Mesodermal cell (in vitro differentiated cells): ENCODE measurements around the gene ACTG2.

Experiments
- H3K27ac ChIP-seq: 2 replicates; pipeline ENCODE4 v1.7.0; 2013; ENCODE audit warnings: mild to moderate bottlenecking, low read depth, low read length, moderate library complexity; ENCODE audit not compliant: severe bottlenecking
- H3K36me3 ChIP-seq: 2 replicates; pipeline ENCODE4 v1.7.1; 2013; ENCODE audit warnings: mild to moderate bottlenecking, low read length, moderate library complexity; ENCODE audit not compliant: control insufficient read depth, insufficient read depth
- H3K4me1 ChIP-seq: one replicate; pipeline ENCODE4 v1.7.1; 2013; ENCODE audit warnings: mild to moderate bottlenecking, low read length; ENCODE audit not compliant: insufficient read depth, control insufficient read depth, poor library complexity, severe bottlenecking
- H3K4me3 ChIP-seq: 2 replicates; pipeline ENCODE4 v1.7.0; 2013; ENCODE audit warnings: low read length, control low read depth, mild to moderate bottlenecking; ENCODE audit not compliant: insufficient read depth, poor library complexity, severe bottlenecking; ENCODE audit errors: extremely low read depth
- H3K9me3 ChIP-seq: 2 replicates; pipeline ENCODE4 v1.7.1; 2013; ENCODE audit warnings: mild to moderate bottlenecking, low read length, moderate library complexity; ENCODE audit not compliant: control insufficient read depth
- WGBS, 2 experiments: methylation state at CpG; one replicate each; pipeline ENCODE4 v1.1.5; 2013; ENCODE audit warnings: missing lambda C conversion rate in 2 of 2; ENCODE audit not compliant: insufficient coverage in 2 of 2; 5-methylcytosine and 5-hydroxymethylcytosine counted together

The ACTG2 gene

DNA sequence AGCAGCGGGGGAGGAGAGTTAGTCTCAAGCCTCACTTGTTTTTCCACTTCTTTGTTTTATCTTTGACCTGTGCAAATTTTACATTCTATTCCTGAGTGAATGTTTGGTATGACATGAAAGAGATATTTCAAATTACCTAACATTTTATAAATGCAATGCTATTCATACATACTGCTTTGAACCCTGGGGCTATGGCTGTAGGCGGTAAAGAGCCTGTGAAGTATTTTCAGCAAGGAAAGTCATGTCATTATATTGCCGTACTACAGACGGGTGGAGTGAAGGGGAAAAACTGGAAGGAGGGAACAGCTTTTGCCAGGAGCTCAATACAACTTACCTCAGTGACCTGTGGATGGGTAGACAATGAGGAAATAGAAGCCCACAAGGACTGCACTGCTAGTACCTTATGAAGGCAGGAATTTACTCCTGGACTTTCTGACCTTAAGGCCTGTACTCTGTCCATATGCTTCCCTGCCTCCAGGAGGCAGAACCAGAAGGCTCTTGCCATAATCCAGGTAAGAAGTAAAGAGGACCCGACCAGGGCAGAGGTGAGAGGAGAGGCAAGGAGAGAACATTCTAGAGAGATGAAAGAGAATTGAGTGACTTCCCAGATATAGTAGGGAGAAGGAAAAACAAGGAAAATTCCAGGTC, 63.5 kb downstream of the ACTG2 start:
- H3K4me1 ChIP-seq: peaks cover 4% of the 10 kb centered on the region
- WGBS, 2 experiments: 97 to 98% methylated on average over 4 to 5 of the region's 5 CpGs
- H3K9me3 ChIP-seq: no peaks in the 10 kb centered on the region
- H3K4me3 ChIP-seq: no peak overlapping the region
- H3K36me3 ChIP-seq: peaks cover 91% of the 10 kb centered on the region
- H3K27ac ChIP-seq: no peak overlapping the region

GRCh38 chr2:73961274-73961673, 68.5 kb downstream of the ACTG2 start:
- no peaks in the 10 kb centered on the region for H3K4me1 ChIP-seq
- WGBS, 2 experiments: 87 to 100% methylated on average over 1 to 4 of the region's 4 CpGs
- H3K27ac ChIP-seq: no peak overlapping the region
- H3K4me3 ChIP-seq: no peak overlapping the region
- H3K36me3 ChIP-seq: peaks cover 46% of the 10 kb centered on the region
- peaks cover 3% of the 10 kb centered on the region for H3K9me3 ChIP-seq

- H3K9me3 ChIP-seq: peaks cover 3% of the 10 kb centered on the region
- no peak overlapping the region for H3K4me3 ChIP-seq
- H3K4me1 ChIP-seq: no peaks in the 10 kb centered on the region
- WGBS, 2 experiments: 89 to 90% methylated on average over 6 to 11 of the region's 12 CpGs
- H3K27ac ChIP-seq: no peak overlapping the region
- H3K36me3 ChIP-seq: peaks cover 39% of the 10 kb centered on the region
These were observed 69.2 kb downstream of the ACTG2 start for GRCh38 chr2:73961823-73962615.

DNA sequence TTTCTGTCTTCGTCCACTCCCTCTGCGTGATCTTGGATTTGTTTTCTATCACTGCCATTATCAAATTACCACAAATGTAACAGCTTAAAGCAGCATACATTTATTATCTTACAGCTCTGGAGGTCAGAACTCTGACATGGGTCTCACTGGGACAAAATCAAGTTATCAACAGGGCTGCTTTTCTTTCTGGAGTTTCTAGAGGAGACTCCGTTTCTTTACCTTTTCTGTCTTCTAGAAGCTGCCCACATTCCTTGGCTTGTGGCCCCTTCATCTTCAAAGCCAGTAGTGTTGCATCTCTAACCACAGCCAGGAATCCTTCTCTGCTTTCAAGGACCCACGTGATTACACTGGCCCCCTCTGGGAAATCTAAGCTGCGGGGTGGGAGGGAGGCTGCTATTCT, 70.0 kb downstream of the ACTG2 start:
- no peak overlapping the region for H3K27ac ChIP-seq
- no peak overlapping the region for H3K4me3 ChIP-seq
- H3K4me1 ChIP-seq: no peaks in the 10 kb centered on the region
- H3K9me3 ChIP-seq: peaks cover 3% of the 10 kb centered on the region
- H3K36me3 ChIP-seq: peaks cover 32% of the 10 kb centered on the region
- WGBS, 2 experiments: 93 to 100% methylated on average over 3 of the region's 5 CpGs

GRCh38 chr2:73963385-73964120, 70.7 kb downstream of the ACTG2 start:
- peaks cover 24% of the 10 kb centered on the region for H3K36me3 ChIP-seq
- no peak overlapping the region for H3K27ac ChIP-seq
- WGBS, 2 experiments: 89 to 92% methylated on average over 12 to 13 of the region's 13 CpGs
- H3K4me1 ChIP-seq: no peaks in the 10 kb centered on the region
- H3K9me3 ChIP-seq: peaks cover 3% of the 10 kb centered on the region
- H3K4me3 ChIP-seq: no peak overlapping the region

DNA sequence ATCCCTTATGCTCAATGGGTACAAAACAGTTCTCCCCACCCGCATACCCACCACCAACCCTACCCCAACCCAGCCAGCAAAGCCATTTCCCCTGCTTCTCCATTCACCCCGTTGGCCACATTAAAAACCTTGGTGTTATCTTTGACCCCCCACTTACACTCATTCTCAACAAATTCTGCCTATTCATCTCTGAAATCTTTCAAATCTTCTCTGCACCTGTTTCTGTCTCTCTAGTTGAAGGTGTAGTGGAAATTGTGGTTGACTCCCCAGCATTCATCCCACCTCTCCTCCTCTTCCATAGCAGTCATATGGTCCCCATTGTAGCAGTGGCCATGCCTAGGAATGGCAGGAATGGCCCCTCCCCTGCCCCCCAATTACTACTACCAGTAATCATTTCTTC, 71.4 kb downstream of the ACTG2 start:
- Histone ChIP-seq H3K36me3 (peaks cover 18% of the 10 kb centered on the region), H3K9me3 (peaks cover 3% of the 10 kb centered on the region), H3K4me1 (no peaks in the 10 kb centered on the region), H3K4me3 (no peak overlapping the region), H3K27ac (no peak overlapping the region)
- 60 to 67% methylated on average over 1 of the region's 2 CpGs for WGBS, 2 experiments

DNA sequence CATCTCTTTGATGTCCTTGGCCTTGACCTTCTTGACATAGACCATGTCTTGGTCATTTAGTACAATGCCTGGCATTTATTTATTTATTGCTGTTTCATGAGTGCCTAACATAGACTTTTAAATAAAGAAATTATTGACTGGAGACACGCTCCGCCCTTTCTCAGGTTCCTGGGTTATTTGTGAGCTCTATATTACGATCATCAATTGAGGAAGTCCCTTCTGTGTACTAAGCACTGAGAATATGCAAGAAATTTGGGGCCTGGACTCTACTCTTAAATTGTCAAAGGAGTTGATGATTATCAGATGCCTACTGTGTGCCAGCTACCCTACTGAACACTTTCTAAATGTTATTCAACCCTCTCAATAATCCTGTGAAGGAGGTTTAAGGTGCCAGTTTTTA, 72.2 kb downstream of the ACTG2 start:
- Histone ChIP-seq H3K4me3 (no peak overlapping the region), H3K4me1 (no peaks in the 10 kb centered on the region), H3K36me3 (peaks cover 9% of the 10 kb centered on the region), H3K27ac (no peak overlapping the region), H3K9me3 (peaks cover 3% of the 10 kb centered on the region)
- 91 to 94% methylated on average over 3 of the region's 3 CpGs for WGBS, 2 experiments

- H3K4me3 ChIP-seq: no peak overlapping the region
- H3K27ac ChIP-seq: no peak overlapping the region
- WGBS, 2 experiments: 75 to 89% methylated on average over 4 of the region's 8 CpGs
- H3K4me1 ChIP-seq: peaks cover 5% of the 10 kb centered on the region
- no peaks in the 10 kb centered on the region for H3K9me3 ChIP-seq
- H3K36me3 ChIP-seq: no peaks in the 10 kb centered on the region
These were observed 75.6 kb downstream of the ACTG2 start for GRCh38 chr2:73968357-73968937.

- H3K9me3 ChIP-seq: no peaks in the 10 kb centered on the region
- H3K4me1 ChIP-seq: peaks cover 5% of the 10 kb centered on the region
- H3K4me3 ChIP-seq: no peak overlapping the region
- no peaks in the 10 kb centered on the region for H3K36me3 ChIP-seq
- H3K27ac ChIP-seq: no peak overlapping the region
- WGBS, 2 experiments: 50 to 80% methylated on average over 1 to 2 of the region's 4 CpGs
These were observed 76.5 kb downstream of the ACTG2 start for GRCh38 chr2:73969356-73969755.
